IMR-90 (cell line): ENCODE data around the gene SAG. TPM values are rescaled to one million over a fixed set of nuclear protein-coding genes. Genes with fewer than 3 reads are reported as not detected.

Source experiments
- ATAC-seq: fragments of 200-7000 bp; cut with Tn5 transposase; 2 replicates; pipeline ENCODE4 v1.9.1; 2020; ENCODE audit warnings: low read depth, mild to moderate bottlenecking, moderate library complexity
- BruUV-seq: library from RNA; stranded (reverse); fragments of 400-500 nt; replicated peaks from 2 replicates; lab custom pipeline; 2021; lab: Mats Ljungman, UMichigan
- CTCF ChIA-PET: fragments of 300-600 bp; formaldehyde crosslinking; extraction: SDS; loops from one replicate; lab custom pipeline; 2021; ENCODE audit warnings: antibody characterized with exemption; lab: Yijun Ruan, JAX
- POLR2A ChIA-PET: fragments of 300-600 bp; sonication (Branson Sonifier 250); formaldehyde crosslinking; loops from one replicate; lab custom pipeline; 2022; ENCODE audit warnings: antibody characterized with exemption; ENCODE audit not compliant: unreplicated experiment; lab: Charles Lee
- DNase-seq: peaks from one replicate; pipeline ENCODE4 v3.0.0; 2013
- H2AFZ ChIP-seq: replicated peaks from 2 replicates; pipeline ENCODE3; 2013; ENCODE audit warnings: low read length, mild to moderate bottlenecking; ENCODE audit not compliant: poor library complexity
- H2AK5ac ChIP-seq: 2 replicates; pipeline ENCODE4 v1.6.1; 2013; ENCODE audit warnings: low read depth, low read length, inconsistent platforms
- H2AK9ac ChIP-seq: replicated peaks from 2 replicates; pipeline ENCODE3; 2013; ENCODE audit warnings: mild to moderate bottlenecking, low read depth, low read length, moderate library complexity; ENCODE audit not compliant: poor library complexity
- H2BK120ac ChIP-seq: 2 replicates; pipeline ENCODE4 v1.6.1; 2013; ENCODE audit warnings: low read depth, low read length, inconsistent platforms
- H2BK15ac ChIP-seq: 3 replicates; pipeline ENCODE4 v1.6.1; 2013; ENCODE audit warnings: low read depth, low read length, inconsistent platforms
- H2BK20ac ChIP-seq: 2 replicates; pipeline ENCODE4 v1.6.1; 2013; ENCODE audit warnings: low read depth, mild to moderate bottlenecking, inconsistent platforms, low read length, moderate library complexity
- H2BK5ac ChIP-seq: 2 replicates; pipeline ENCODE4 v1.6.1; 2013; ENCODE audit warnings: mild to moderate bottlenecking, low read depth, low read length, inconsistent platforms; ENCODE audit not compliant: poor library complexity, severe bottlenecking
- H3K14ac ChIP-seq: replicated peaks from 2 replicates; pipeline ENCODE4 v1.6.1; 2013; ENCODE audit warnings: low read depth, low read length, inconsistent platforms
- H3K18ac ChIP-seq: 2 replicates; pipeline ENCODE4 v1.6.1; 2013; ENCODE audit warnings: low read depth, low read length, control low read depth
- H3K23ac ChIP-seq: 2 replicates; pipeline ENCODE4 v1.6.1; 2013; ENCODE audit warnings: low read depth, low read length, inconsistent platforms
- H3K27ac ChIP-seq: 2 replicates; pipeline ENCODE4 v1.5.1; 2013; ENCODE audit warnings: mild to moderate bottlenecking, control low read depth, low read length; ENCODE audit not compliant: insufficient read depth
- H3K27me3 ChIP-seq: 2 replicates; pipeline ENCODE4 v1.6.1; 2013; ENCODE audit warnings: low read length; ENCODE audit not compliant: control insufficient read depth, insufficient read depth
- H3K36me3 ChIP-seq: 2 replicates; pipeline ENCODE4 v1.6.1; 2013; ENCODE audit warnings: low read length, mixed read lengths; ENCODE audit not compliant: control insufficient read depth, insufficient read depth
- H3K4ac ChIP-seq: 2 replicates; pipeline ENCODE4 v1.6.1; 2013; ENCODE audit warnings: low read depth, low read length, inconsistent platforms
- H3K4me1 ChIP-seq: 2 replicates; pipeline ENCODE4 v1.6.1; 2013; ENCODE audit warnings: low read length, mixed read lengths; ENCODE audit not compliant: control insufficient read depth, insufficient read depth
- H3K4me2 ChIP-seq: 2 replicates; pipeline ENCODE4 v1.6.1; 2013; ENCODE audit warnings: low read depth, mild to moderate bottlenecking, control low read depth, low read length, moderate library complexity
- H3K4me3 ChIP-seq: 2 replicates; pipeline ENCODE4 v1.5.1; 2013; ENCODE audit warnings: low read depth, mild to moderate bottlenecking, control low read depth, low read length, moderate library complexity; ENCODE audit not compliant: insufficient read depth
- H3K56ac ChIP-seq: 2 replicates; pipeline ENCODE4 v1.6.1; 2013; ENCODE audit warnings: low read length, inconsistent platforms; ENCODE audit not compliant: insufficient read depth; ENCODE audit errors: extremely low read depth
- H3K79me1 ChIP-seq, 2 experiments: 2 replicates each; pipeline ENCODE4 v1.6.1; 2013; ENCODE audit warnings: low read length in 2 of 2, inconsistent platforms in 1 of 2, low read depth in 1 of 2
- H3K9ac ChIP-seq: 2 replicates; pipeline ENCODE4 v1.6.1; 2013; ENCODE audit warnings: low read depth, low read length, control low read depth
- H3K9me1 ChIP-seq: 2 replicates; pipeline ENCODE4 v1.6.1; 2013; ENCODE audit warnings: low read length, inconsistent platforms; ENCODE audit not compliant: insufficient read depth
- H3K9me3 ChIP-seq: 2 replicates; pipeline ENCODE4 v1.6.1; 2013; ENCODE audit warnings: low read length; ENCODE audit not compliant: control insufficient read depth, insufficient read depth
- H4K20me1 ChIP-seq: 2 replicates; pipeline ENCODE4 v1.6.1; 2013; ENCODE audit warnings: low read length, inconsistent platforms; ENCODE audit not compliant: insufficient read depth
- H4K5ac ChIP-seq: 2 replicates; pipeline ENCODE4 v1.6.1; 2013; ENCODE audit warnings: mild to moderate bottlenecking, low read depth, low read length, control low read depth
- H4K8ac ChIP-seq, 2 experiments: 2 replicates each; pipeline ENCODE4 v1.6.1; 2013; ENCODE audit warnings: low read depth in 2 of 2, low read length in 2 of 2, control low read depth in 1 of 2, inconsistent platforms in 1 of 2
- H4K91ac ChIP-seq: 2 replicates; pipeline ENCODE4 v1.6.1; 2013; ENCODE audit warnings: low read depth, low read length, inconsistent platforms; ENCODE audit not compliant: insufficient read depth
- CHD1 ChIP-seq: IDR thresholded peaks from 2 replicates; pipeline ENCODE4 v1.6.1; 2012; ENCODE audit warnings: low read depth, low read length, improper control_type of control experiment
- WGBS, 2 experiments: methylation state at CpG; one replicate each; pipeline versions ENCODE4 v1.1.5 to v1.1.7; 2013; ENCODE audit warnings: missing lambda C conversion rate in 2 of 2; ENCODE audit not compliant: insufficient read length in 1 of 2; ENCODE audit errors: extremely low coverage in 2 of 2; 5-methylcytosine and 5-hydroxymethylcytosine counted together
- dilution Hi-C: fragments of 300-500 bp; cut with HindIII; formaldehyde crosslinking; loops from one replicate; pipeline ENCODE4 v1.14.3; 2018; ENCODE audit warnings: low sequenced_read_pairs; ENCODE audit not compliant: unreplicated experiment
- in situ Hi-C: fragments of 300-500 bp; cut with MboI; formaldehyde crosslinking; loops from 3 replicates; pipeline ENCODE4 v1.14.3; 2019; ENCODE audit warnings: low sequenced_read_pairs, inconsistent platforms, mixed read lengths
- intact Hi-C: fragments of 100-400 bp; cut with micrococcal nuclease; formaldehyde crosslinking; loops from 2 replicates; pipeline ENCODE4 v1.10.0; 2022
- polyA plus RNA-seq, 3 experiments: library from polyadenylated mRNA; depleted of rRNA; stranded (reverse); fragments of >200 nt; gene quantifications; 2 replicates each; pipeline ENCODE4 v1.2.3, GENCODE V29; 2012; ENCODE audit warnings: low replicate concordance in 1 of 3
- total RNA-seq: library from RNA; depleted of rRNA; stranded (reverse); fragments of >200 nt; gene quantifications from 2 replicates; pipeline ENCODE4 v1.2.3, GENCODE V29; 2012
- TF ChIP-seq, protein P1 (sequence below): fragments of 150-350 bp; IDR thresholded peaks from 2 replicates; pipeline ENCODE4 v1.6.1; 2017; ENCODE audit warnings: mild to moderate bottlenecking, antibody characterized with exemption, low read length, low read depth

SAG gene
- total and polyA plus RNA-seq, 2 of the 4 experiments (the other 2 are of a cell fraction): not detected

DNA sequence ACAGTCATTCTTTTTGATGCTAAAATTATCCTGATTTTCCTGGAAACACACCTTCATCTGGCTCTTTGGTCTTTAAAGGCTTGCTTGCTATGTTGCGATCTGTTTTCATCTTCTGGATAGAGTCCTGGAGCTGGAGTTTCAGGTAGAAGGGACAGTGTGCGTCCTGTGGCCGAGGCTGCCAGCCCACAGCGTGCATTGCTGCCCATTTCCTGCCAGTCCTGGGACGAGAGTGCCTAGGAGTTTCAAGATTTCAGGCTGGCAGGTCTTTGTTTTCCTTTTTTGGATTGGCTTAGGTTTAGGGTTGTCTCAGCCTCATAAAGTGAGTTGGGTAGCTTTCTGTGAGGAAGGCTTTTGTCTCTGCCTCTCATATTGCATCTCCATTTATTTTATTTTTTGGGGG is 61.1 kb downstream of the SAG start:
- BruUV-seq: no TSS peak
- Histone ChIP-seq H3K9me1 (no peaks in the 10 kb centered on the region; the same call in 1 of the 2 replicates), H3K36me3 (peaks cover 1% of the 10 kb centered on the region; the same call in 1 of the 2 replicates), H2AFZ (no peak overlapping the region), H3K56ac (no peak overlapping the region), H3K9ac (no peak overlapping the region), H2BK15ac (no peak overlapping the region), H3K4me2 (no peak overlapping the region), H4K91ac (no peak overlapping the region), H3K27ac (no peak overlapping the region), H3K23ac (no peak overlapping the region), H3K14ac (no peak overlapping the region), H4K5ac (no peak overlapping the region), H2BK20ac (no peak overlapping the region), H3K4me1 (no peaks in the 10 kb centered on the region; the same call in 1 of the 2 replicates), H3K4ac (no peak overlapping the region), H3K4me3 (no peak overlapping the region), H2BK5ac (no peak overlapping the region), H3K27me3 (no peaks in the 10 kb centered on the region), H2AK9ac (no peak overlapping the region), H2AK5ac (no peak overlapping the region), H3K9me3 (no peaks in the 10 kb centered on the region), H3K79me1 (peaks cover 11 to 24% of the 10 kb centered on the region in 2 experiments), H4K20me1 (peaks cover 4% of the 10 kb centered on the region; the same call in 1 of the 2 replicates), H2BK120ac (no peak overlapping the region), H3K18ac (no peak overlapping the region), H4K8ac (no peak overlapping the region)
- intact Hi-C loops (no loop called here), dilution Hi-C loops (no loop called here), in situ Hi-C loops (no loop called here)
- POLR2A ChIA-PET: interaction anchor here (0.6 kb wide), 1 partner anchor 1495 kb away, joined by 13 read pairs; no protein-coding TSS in a partner anchor
- CTCF ChIA-PET: interaction anchor here (0.7 kb wide), 1 partner anchor 253 kb away, joined by 3 read pairs; no protein-coding TSS in a partner anchor
- no CpG with 5 or more reads among the region's 5 CpGs for WGBS, 2 experiments
- DNase-seq (no peak), ATAC-seq (no peak)
- TF ChIP-seq, protein P1, sequence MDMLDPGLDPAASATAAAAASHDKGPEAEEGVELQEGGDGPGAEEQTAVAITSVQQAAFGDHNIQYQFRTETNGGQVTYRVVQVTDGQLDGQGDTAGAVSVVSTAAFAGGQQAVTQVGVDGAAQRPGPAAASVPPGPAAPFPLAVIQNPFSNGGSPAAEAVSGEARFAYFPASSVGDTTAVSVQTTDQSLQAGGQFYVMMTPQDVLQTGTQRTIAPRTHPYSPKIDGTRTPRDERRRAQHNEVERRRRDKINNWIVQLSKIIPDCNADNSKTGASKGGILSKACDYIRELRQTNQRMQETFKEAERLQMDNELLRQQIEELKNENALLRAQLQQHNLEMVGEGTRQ: no peak
- TF ChIP-seq CHD1: no peak
